HepG2 (cell line): Measurements from ENCODE around the gene PSORS1C1. TPM values are rescaled to one million over a fixed set of nuclear protein-coding genes. Genes with fewer than 3 reads are reported as not detected.
A peak's percentile ranks its signal among the peaks of the same experiment; 100 is the strongest.

ENCODE experiments used
- ATAC-seq: fragments of 200-7000 bp; cut with Tn5 transposase; 3 replicates; pipeline ENCODE4 v1.9.1; 2020; ENCODE audit warnings: mild to moderate bottlenecking, moderate library complexity
- BruUV-seq: library from RNA; stranded (reverse); fragments of 400-500 nt; replicated peaks from 2 replicates; lab custom pipeline; 2021; lab: Mats Ljungman, UMichigan
- CTCF ChIA-PET: fragments of 300-600 bp; formaldehyde crosslinking; extraction: SDS; loops from one replicate; lab custom pipeline; 2021; ENCODE audit warnings: low total read pairs, inconsistent platforms, low intra/inter-chr PET ratio; lab: Yijun Ruan, JAX
- POLR2A ChIA-PET: fragments of 350-600 bp; sonication (Branson Sonifier 250); formaldehyde crosslinking; loops from one replicate; lab custom pipeline; 2020; ENCODE audit warnings: antibody characterized with exemption, inconsistent platforms; lab: Yijun Ruan, JAX
- DNase-seq: peaks from one replicate; pipeline ENCODE4 v3.0.0-alpha.2; 2015; ENCODE audit warnings: low spot score
- FAIRE-seq: peaks from 3 replicates; lab custom pipeline; 2011; peaks lifted over from hg19 to GRCh38; lab: Jason Lieb, UNC
- H2AFZ ChIP-seq: one replicate; pipeline ENCODE4 v1.6.1; 2011; ENCODE audit warnings: low read length, inconsistent platforms
- H3K27ac ChIP-seq: fragments of 300-600 bp; 3 replicates; pipeline ENCODE4 v1.8.0; 2011; ENCODE audit warnings: mixed run types, mild to moderate bottlenecking, mixed read lengths, low read length, inconsistent platforms; ENCODE audit not compliant: insufficient read depth; ENCODE audit errors: extremely low read length
- H3K27me3 ChIP-seq, 2 experiments: fragments of 200-600 bp in 1 of 2; 2 replicates in 1 of 2; 3 replicates in 1 of 2; pipeline versions ENCODE4 v1.6.0 to v1.8.0; 2011; ENCODE audit warnings: low read length in 2 of 2, mild to moderate bottlenecking in 2 of 2, moderate library complexity in 2 of 2, inconsistent platforms in 1 of 2; ENCODE audit not compliant: insufficient read depth in 2 of 2, control insufficient read depth in 1 of 2
- H3K36me3 ChIP-seq, 2 experiments: fragments of 200-600 bp in 1 of 2; replicated peaks in 1 of 2; 2 replicates in 1 of 2; 3 replicates in 1 of 2; pipeline versions ENCODE4 v1.5.1 to v1.8.0; 2011; ENCODE audit warnings: low read length in 2 of 2, inconsistent platforms in 1 of 2; ENCODE audit not compliant: insufficient read depth in 2 of 2, control insufficient read depth in 1 of 2
- H3K4me1 ChIP-seq: 2 replicates; pipeline ENCODE4 v1.5.1; 2012; ENCODE audit warnings: low read length, inconsistent platforms; ENCODE audit not compliant: insufficient read depth
- H3K4me2 ChIP-seq: 2 replicates; pipeline ENCODE4 v1.6.0; 2011; ENCODE audit warnings: low read depth, low read length, inconsistent platforms
- H3K4me3 ChIP-seq, 3 experiments: fragments of 200-600 bp in 1 of 3; sonication (generic), shearing (Covaris generic) in 1 of 3; replicated peaks in 1 of 3; 2 replicates each; pipeline ENCODE4 v1.5.1; 2011 to 2016; ENCODE audit warnings: low read length in 3 of 3, inconsistent platforms in 2 of 3, low read depth in 2 of 3, mild to moderate bottlenecking in 2 of 3, control low read depth in 1 of 3, mixed read lengths in 1 of 3; ENCODE audit not compliant: insufficient read depth in 1 of 3
- H3K79me2 ChIP-seq: one replicate; pipeline ENCODE4 v1.6.1; 2011; ENCODE audit warnings: low read length, inconsistent platforms; ENCODE audit not compliant: insufficient read depth
- H3K9ac ChIP-seq: 2 replicates; pipeline ENCODE4 v1.6.0; 2011; ENCODE audit warnings: mild to moderate bottlenecking, low read depth, low read length, inconsistent platforms; ENCODE audit not compliant: insufficient read depth
- H3K9me3 ChIP-seq: 2 replicates; pipeline ENCODE4 v1.5.1; 2012; ENCODE audit warnings: mild to moderate bottlenecking, low read length
- H4K20me1 ChIP-seq: 2 replicates; pipeline ENCODE4 v1.6.0; 2011; ENCODE audit warnings: inconsistent platforms, mild to moderate bottlenecking, low read length, moderate library complexity; ENCODE audit not compliant: insufficient read depth
- ARHGAP35 ChIP-seq: sonication (generic); formaldehyde crosslinking; IDR thresholded peaks from 2 replicates; pipeline ENCODE4 v1.9.0; 2022; ENCODE audit warnings: mild to moderate bottlenecking, inconsistent platforms, moderate library complexity, missing genetic modification reagents, borderline replicate concordance
- ARNT2 ChIP-seq: sonication (generic); formaldehyde crosslinking; IDR thresholded peaks from 2 replicates; pipeline ENCODE4 v1.8.0; 2022; ENCODE audit warnings: mild to moderate bottlenecking, low read depth, missing genetic modification reagents, moderate library complexity
- DMAP1 ChIP-seq: IDR thresholded peaks from 2 replicates; pipeline ENCODE4 v1.6.1; 2016
- DNMT3B ChIP-seq: conservative IDR thresholded peaks from 2 replicates; pipeline ENCODE4 v1.6.1; 2016; ENCODE audit warnings: missing biosample characterization, control low read depth
- ISX ChIP-seq: sonication (generic); formaldehyde crosslinking; conservative IDR thresholded peaks from 2 replicates; pipeline ENCODE4 v1.5.0; 2020; ENCODE audit warnings: missing genetic modification reagents
- MEF2D ChIP-seq: sonication (generic); formaldehyde crosslinking; IDR thresholded peaks from 2 replicates; pipeline ENCODE4 v1.5.1; 2020; ENCODE audit warnings: mild to moderate bottlenecking, missing genetic modification reagents
- MEIS2 ChIP-seq: sonication (generic); formaldehyde crosslinking; IDR thresholded peaks from 2 replicates; pipeline ENCODE4 v1.9.0; 2021; ENCODE audit warnings: mild to moderate bottlenecking, missing genetic modification reagents
- SOX13 ChIP-seq, 3 experiments: fragments of 450-650 bp in 1 of 3; sonication (generic) in 1 of 3; formaldehyde crosslinking in 1 of 3; IDR thresholded peaks in 2 of 3; conservative IDR thresholded peaks in 1 of 3; 2 replicates each; pipeline versions ENCODE4 v1.5.0 to v1.6.1; 2016 to 2020; ENCODE audit warnings: antibody characterized with exemption in 1 of 3, mild to moderate bottlenecking in 1 of 3, missing compliant biosample characterization in 1 of 3, missing genetic modification reagents in 1 of 3, moderate library complexity in 1 of 3
- SP5 ChIP-seq: IDR thresholded peaks from 2 replicates; pipeline ENCODE4 v1.6.1; 2016; ENCODE audit warnings: low read depth, borderline replicate concordance
- ZNF333 ChIP-seq: sonication (generic); formaldehyde crosslinking; IDR thresholded peaks from 2 replicates; pipeline ENCODE4 v1.4.0; 2020; ENCODE audit warnings: mild to moderate bottlenecking, missing genetic modification reagents, borderline replicate concordance
- ZNF414 ChIP-seq: sonication (generic); formaldehyde crosslinking; IDR thresholded peaks from 2 replicates; pipeline ENCODE4 v1.5.0; 2020; ENCODE audit warnings: missing genetic modification reagents
- ZNF543 ChIP-seq: sonication (generic); formaldehyde crosslinking; IDR thresholded peaks from 2 replicates; pipeline ENCODE4 v1.4.0; 2020; ENCODE audit warnings: mild to moderate bottlenecking, missing genetic modification reagents
- ZNF704 ChIP-seq: sonication (generic); formaldehyde crosslinking; IDR thresholded peaks from 2 replicates; pipeline ENCODE4 v1.8.1; 2023; ENCODE audit warnings: mild to moderate bottlenecking, inconsistent platforms, moderate library complexity, missing genetic modification reagents, borderline replicate concordance
- ZNF784 ChIP-seq: sonication (generic); formaldehyde crosslinking; IDR thresholded peaks from 2 replicates; pipeline ENCODE4 v1.5.1; 2020; ENCODE audit warnings: missing genetic modification reagents, mild to moderate bottlenecking, borderline replicate concordance
- ZNF816 ChIP-seq: sonication (generic); formaldehyde crosslinking; IDR thresholded peaks from 2 replicates; pipeline ENCODE4 v1.8.0; 2022; ENCODE audit warnings: missing genetic modification reagents, mild to moderate bottlenecking, borderline replicate concordance
- ZNF850 ChIP-seq: sonication (generic); formaldehyde crosslinking; conservative IDR thresholded peaks from 2 replicates; pipeline ENCODE4 v1.9.0; 2021; ENCODE audit warnings: mild to moderate bottlenecking, missing genetic modification reagents
- WGBS: methylation state at CpG from one replicate; pipeline ENCODE4 v1.1.6; 2017; ENCODE audit warnings: low lambda C conversion rate; 5-methylcytosine and 5-hydroxymethylcytosine counted together
- in situ Hi-C: cut with HindIII; loops from 2 replicates; pipeline ENCODE4 v1.10.0; 2017; ENCODE audit warnings: low pct_unique_long_range_greater_than_20kb; ENCODE audit not compliant: extremely low pct_ligation_motif_present
- intact Hi-C: fragments of 100-400 bp; cut with micrococcal nuclease; formaldehyde crosslinking; loops from one replicate; pipeline ENCODE4 v1.10.0; 2022; ENCODE audit not compliant: unreplicated experiment
- polyA plus RNA-seq, 8 experiments: library from polyadenylated mRNA; depleted of rRNA in 3 of 8; stranded (reverse) in 7 of 8; unstranded in 1 of 8; fragments of >200 nt; fragmentation: Illumina TruSeq in 4 of 8; extraction: Trizol in 4 of 8; gene quantifications; 2 replicates each; pipeline versions ENCODE4 v1.2.1 to v1.2.3, GENCODE V29; 2011 to 2016; ENCODE audit warnings: low read depth in 4 of 8, missing spikeins in 1 of 8, mixed read lengths in 1 of 8; ENCODE audit not compliant: insufficient read depth in 1 of 8
- total RNA-seq, 5 experiments: library from RNA; depleted of rRNA; stranded (reverse); fragments of >200 nt; fragmentation: Illumina TruSeq; extraction: Trizol; gene quantifications; 2 replicates each; pipeline ENCODE4 v1.2.3, GENCODE V29; 2016; ENCODE audit warnings: low read depth in 1 of 5
- TF ChIP-seq, protein P1 (sequence below): sonication (generic); formaldehyde crosslinking; IDR thresholded peaks from 2 replicates; pipeline ENCODE4 v1.4.0; 2020; ENCODE audit warnings: mild to moderate bottlenecking, missing genetic modification reagents

PSORS1C1 gene
- total and polyA plus RNA-seq, 2 of the 13 experiments (the other 11 are each of a cell fraction or from before 2014, with no cell fraction given), result 0.01 to 0.02 TPM

- TF ChIP-seq, protein P1, sequence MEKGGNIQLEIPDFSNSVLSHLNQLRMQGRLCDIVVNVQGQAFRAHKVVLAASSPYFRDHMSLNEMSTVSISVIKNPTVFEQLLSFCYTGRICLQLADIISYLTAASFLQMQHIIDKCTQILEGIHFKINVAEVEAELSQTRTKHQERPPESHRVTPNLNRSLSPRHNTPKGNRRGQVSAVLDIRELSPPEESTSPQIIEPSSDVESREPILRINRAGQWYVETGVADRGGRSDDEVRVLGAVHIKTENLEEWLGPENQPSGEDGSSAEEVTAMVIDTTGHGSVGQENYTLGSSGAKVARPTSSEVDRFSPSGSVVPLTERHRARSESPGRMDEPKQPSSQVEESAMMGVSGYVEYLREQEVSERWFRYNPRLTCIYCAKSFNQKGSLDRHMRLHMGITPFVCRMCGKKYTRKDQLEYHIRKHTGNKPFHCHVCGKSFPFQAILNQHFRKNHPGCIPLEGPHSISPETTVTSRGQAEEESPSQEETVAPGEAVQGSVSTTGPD, result 0 out of 2 replicates have a peak, but pooled peaks have one; percentile 16
- TF ChIP-seq ZNF850 (CRISPR knock-in tag), result peak; percentile 75; the same call in 1 of the 2 replicates
- peak; percentile 74; the same call in 1 of the 2 replicates for TF ChIP-seq ZNF816 (CRISPR knock-in tag)
These were observed 71.1 kb downstream of the PSORS1C1 start (continued) for GRCh38 chr6:31185695-31186051.

GRCh38 chr6:31186052-31186734, 71.6 kb downstream of the PSORS1C1 start:
- H3K9me3 ChIP-seq, result no peaks in the 10 kb centered on the region
- POLR2A ChIA-PET, result interaction anchor here (1.5 to 1.8 kb wide), 2 partner anchors 27 to 49 kb away, joined by 5 read pairs; partner anchors contain the start of gene TCF19
- FAIRE-seq, result peak; percentile 50
- DNase-seq, result peak; percentile 75
- ATAC-seq, result peak; percentile 88
- peak overlapping the region; percentile 88 for H3K9ac ChIP-seq
- peak overlapping the region; percentile 57 to 87 (median 70) for H3K4me3 ChIP-seq
- TSS peak; percentile 99 for BruUV-seq
- CTCF ChIA-PET, result no interaction called here
- H3K36me3 ChIP-seq, result peaks cover 0 to 5% of the 10 kb centered on the region in 2 experiments; a peak in 1 of 5 replicates
- no peaks in the 10 kb centered on the region for H3K27me3 ChIP-seq
- H3K4me1 ChIP-seq, result peaks cover 44% of the 10 kb centered on the region
- intact Hi-C loops (loop anchor here (1.0 kb wide), 1 partner anchor 28 kb away; the partner anchor contains the start of gene TCF19), in situ Hi-C loops (no loop called here)
- H3K27ac ChIP-seq, result peak overlapping the region; percentile 94
- peak overlapping the region; percentile 94 for H3K4me2 ChIP-seq
- H4K20me1 ChIP-seq, result no peaks in the 10 kb centered on the region
- H2AFZ ChIP-seq, result peak overlapping the region; percentile 97
- H3K79me2 ChIP-seq, result peaks cover 38% of the 10 kb centered on the region
- 2% methylated on average over 14 of the region's 24 CpGs for WGBS
- TF ChIP-seq ISX, result no peak
- TF ChIP-seq DNMT3B, result no peak; the same call in 1 of the 2 replicates
- TF ChIP-seq ZNF414 (CRISPR knock-in tag), result peak; percentile 90; the same call in 1 of the 2 replicates
- TF ChIP-seq ZNF543, result peak; percentile 75; the same call in 1 of the 2 replicates
- TF ChIP-seq ARNT2 (CRISPR knock-in tag), result no peak
- TF ChIP-seq SOX13 (IDR thresholded peaks at IDR 0.05), result peak; percentile 17; the same call in 1 of the 2 replicates
- TF ChIP-seq SOX13 (CRISPR knock-in tag; conservative IDR thresholded peaks at IDR 0.05 in 1 of 2, IDR thresholded peaks at IDR 0.05 in 1 of 2), result peak in 1 of 2 experiments; percentile 14; a peak in 1 of 4 replicates
- TF ChIP-seq ARHGAP35 (CRISPR knock-in tag), result peak; percentile 20; the same call in 1 of the 2 replicates
- TF ChIP-seq SP5, result no peak
- TF ChIP-seq ZNF784 (CRISPR knock-in tag), result peak; percentile 81
- no peak for TF ChIP-seq MEIS2 (CRISPR knock-in tag)
- no peak; the same call in 1 of the 2 replicates for TF ChIP-seq ZNF333 (CRISPR knock-in tag)
- TF ChIP-seq MEF2D, result peak; percentile 93
- TF ChIP-seq DMAP1 (CRISPR knock-in tag), result peak; percentile 65; the same call in 1 of the 2 replicates
- TF ChIP-seq ZNF704 (CRISPR knock-in tag), result no peak
